Measurements from ENCODE around the gene SEPTIN1.

- TF ChIP-seq, protein P1, sequence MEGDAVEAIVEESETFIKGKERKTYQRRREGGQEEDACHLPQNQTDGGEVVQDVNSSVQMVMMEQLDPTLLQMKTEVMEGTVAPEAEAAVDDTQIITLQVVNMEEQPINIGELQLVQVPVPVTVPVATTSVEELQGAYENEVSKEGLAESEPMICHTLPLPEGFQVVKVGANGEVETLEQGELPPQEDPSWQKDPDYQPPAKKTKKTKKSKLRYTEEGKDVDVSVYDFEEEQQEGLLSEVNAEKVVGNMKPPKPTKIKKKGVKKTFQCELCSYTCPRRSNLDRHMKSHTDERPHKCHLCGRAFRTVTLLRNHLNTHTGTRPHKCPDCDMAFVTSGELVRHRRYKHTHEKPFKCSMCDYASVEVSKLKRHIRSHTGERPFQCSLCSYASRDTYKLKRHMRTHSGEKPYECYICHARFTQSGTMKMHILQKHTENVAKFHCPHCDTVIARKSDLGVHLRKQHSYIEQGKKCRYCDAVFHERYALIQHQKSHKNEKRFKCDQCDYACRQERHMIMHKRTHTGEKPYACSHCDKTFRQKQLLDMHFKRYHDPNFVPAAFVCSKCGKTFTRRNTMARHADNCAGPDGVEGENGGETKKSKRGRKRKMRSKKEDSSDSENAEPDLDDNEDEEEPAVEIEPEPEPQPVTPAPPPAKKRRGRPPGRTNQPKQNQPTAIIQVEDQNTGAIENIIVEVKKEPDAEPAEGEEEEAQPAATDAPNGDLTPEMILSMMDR (IDR thresholded peaks at IDR 0.05), result no peak
- TF ChIP-seq RXRA (IDR thresholded peaks at IDR 0.05; ENCODE audit: borderline replicate concordance, low read depth) (no peak), POLR2AphosphoS5 (IDR thresholded peaks at IDR 0.05; ENCODE audit: low read depth, low read length) (no peak), REST (IDR thresholded peaks at IDR 0.05; ENCODE audit: low read depth, low read length) (no peak), ELF1 (IDR thresholded peaks at IDR 0.05) (no peak), RAD21 (IDR thresholded peaks at IDR 0.05; ENCODE audit: low read length) (no peak), MAX (IDR thresholded peaks at IDR 0.05; ENCODE audit: low read depth) (no peak), TCF12 (IDR thresholded peaks at IDR 0.05) (no peak), FOXM1 (IDR thresholded peaks at IDR 0.05; ENCODE audit: low read depth) (no peak), RCOR1 (IDR thresholded peaks at IDR 0.05; ENCODE audit: low read length) (no peak), SMC3 (IDR thresholded peaks at IDR 0.05; ENCODE audit: low read depth, low read length) (no peak), MXI1 (IDR thresholded peaks at IDR 0.05; ENCODE audit: low read depth, low read length) (no peak), GABPA (IDR thresholded peaks at IDR 0.05; ENCODE audit: low read depth) (no peak)
These were observed 24.4 kb downstream of the SEPTIN1 start for GRCh38 chr16:30357715-30358576.

Measured in SK-N-SH (cell line).